ENCODE measurements around the gene TMC3.

GRCh38 chr15:81326466-81327212, 47.4 kb downstream of the TMC3 start:
- TF ChIP-seq EZH2 (IDR thresholded peaks at IDR 0.05; ENCODE audit: borderline replicate concordance, low read length) (no peak), CTCF (IDR thresholded peaks at IDR 0.05; ENCODE audit: low read length) (no peak)
